DMS114 treated with DMSO at 0.1 percent for 48 hours (cell line): ENCODE data around the gene RNF148.

ENCODE experiments used
- DNase-seq: peaks from one replicate; lab custom pipeline; 2025; ENCODE audit not compliant: unreplicated experiment; lab: John Stamatoyannopoulos, UW

Gene RNF148

GRCh38 chr7:122702872-122703510, at the start of gene RNF148:
Gene RNF148 (minus strand): TSS chr7:122702922. CDS start chr7:122702750, 172 bp downstream.
- DNase-seq: no peak

GRCh38 chr7:122750389-122750788, 47.7 kb upstream of the RNF148 start:
- DNase-seq: no peak

GRCh38 chr7:122748195-122748594, 45.5 kb upstream of the RNF148 start:
- no peak for DNase-seq

- DNase-seq: no peak
Observed at GRCh38 chr7:122746948-122747347, 44.2 kb upstream of the RNF148 start.

GRCh38 chr7:122743211-122743610, 40.5 kb upstream of the RNF148 start:
- no peak for DNase-seq

- no peak for DNase-seq
Observed at GRCh38 chr7:122738947-122739346, 36.2 kb upstream of the RNF148 start.

GRCh38 chr7:122736183-122736582, 33.5 kb upstream of the RNF148 start:
- no peak for DNase-seq

- no peak for DNase-seq
Observed at GRCh38 chr7:122727759-122728158, 25.0 kb upstream of the RNF148 start.

GRCh38 chr7:122727354-122727753, 24.6 kb upstream of the RNF148 start:
- no peak for DNase-seq

- no peak for DNase-seq
Observed at GRCh38 chr7:122726881-122727280, 24.2 kb upstream of the RNF148 start.

- DNase-seq: no peak
Observed at GRCh38 chr7:122724366-122724765, 21.6 kb upstream of the RNF148 start.

GRCh38 chr7:122719010-122719578, 16.4 kb upstream of the RNF148 start:
- no peak for DNase-seq

GRCh38 chr7:122717356-122718089, 14.8 kb upstream of the RNF148 start:
- no peak for DNase-seq

GRCh38 chr7:122715183-122715582, 12.5 kb upstream of the RNF148 start:
- DNase-seq: no peak

- DNase-seq: no peak
Observed at GRCh38 chr7:122710916-122711315, 8.2 kb upstream of the RNF148 start.

GRCh38 chr7:122709930-122710646, 7.4 kb upstream of the RNF148 start:
- DNase-seq: no peak

- DNase-seq: no peak
Observed at GRCh38 chr7:122706836-122707235, 4.1 kb upstream of the RNF148 start.

- DNase-seq: no peak
Observed at GRCh38 chr7:122699017-122699416, 3.7 kb downstream of the RNF148 start, which contains the start of gene RNF133. Gene RNF133 (minus strand): TSS chr7:122699117. CDS start chr7:122698918, 199 bp downstream.

- DNase-seq: no peak
Observed at GRCh38 chr7:122695816-122696215, 6.9 kb downstream of the RNF148 start.

GRCh38 chr7:122694697-122695096, 8.0 kb downstream of the RNF148 start:
- no peak for DNase-seq

- no peak for DNase-seq
Observed at GRCh38 chr7:122692769-122693309, 9.9 kb downstream of the RNF148 start.
